Activated CD4-positive, alpha-beta T cell treated with anti-CD3 and anti-CD28 coated beads for 1 hour (primary cell): ENCODE results near the gene CHD1.
A peak's percentile ranks its signal among the peaks of the same experiment; 100 is the strongest.
"Not testable (repeated sequence)": the region's sequence is repeated elsewhere in the genome, so short reads cannot be mapped to it uniquely, and the experiment has no call there.

ENCODE experiments used
- DNase-seq: peaks from one replicate; pipeline ENCODE4 v3.0.0-alpha.2; 2020

CHD1 gene

GRCh38 chr5:98928873-98929709 lies at the start of gene CHD1:
CHD1 (minus strand) TSS chr5:98929007; CDS start chr5:98926386, 2,621 bp downstream.
- DNase-seq = peak; percentile 93

GRCh38 chr5:98978528-98978927 lies 49.7 kb upstream of the CHD1 start:
- DNase-seq = no peak

GRCh38 chr5:98977723-98978122 lies 48.9 kb upstream of the CHD1 start:
- no peak for DNase-seq

- DNase-seq = no peak
Observed at GRCh38 chr5:98975682-98976407, 47.0 kb upstream of the CHD1 start.

GRCh38 chr5:98975223-98975622 lies 46.4 kb upstream of the CHD1 start:
- DNase-seq = no peak

GRCh38 chr5:98969400-98969799 lies 40.6 kb upstream of the CHD1 start:
- DNase-seq = no peak

GRCh38 chr5:98968056-98968564 lies 39.3 kb upstream of the CHD1 start:
- DNase-seq = no peak

- no peak for DNase-seq
Observed at GRCh38 chr5:98965226-98965625, 36.4 kb upstream of the CHD1 start.

- no peak for DNase-seq
Observed at GRCh38 chr5:98964621-98965020, 35.8 kb upstream of the CHD1 start.

GRCh38 chr5:98963019-98963418 lies 34.2 kb upstream of the CHD1 start:
- no peak for DNase-seq

GRCh38 chr5:98962587-98962986 lies 33.8 kb upstream of the CHD1 start:
- DNase-seq = no peak

- no peak for DNase-seq
Observed at GRCh38 chr5:98961665-98962344, 33.0 kb upstream of the CHD1 start.

- DNase-seq = no peak
Observed at GRCh38 chr5:98957307-98957706, 28.5 kb upstream of the CHD1 start.

- DNase-seq = not testable (repeated sequence)
Observed at GRCh38 chr5:98955888-98956287, 27.1 kb upstream of the CHD1 start.

- not testable (repeated sequence) for DNase-seq
Observed at GRCh38 chr5:98955471-98955870, 26.7 kb upstream of the CHD1 start.

GRCh38 chr5:98954392-98955028 lies 25.7 kb upstream of the CHD1 start:
- DNase-seq = no peak

GRCh38 chr5:98942847-98943246 lies 14.0 kb upstream of the CHD1 start:
- no peak for DNase-seq

GRCh38 chr5:98941131-98941883 lies 12.5 kb upstream of the CHD1 start:
- DNase-seq = no peak

GRCh38 chr5:98940581-98940980 lies 11.8 kb upstream of the CHD1 start:
- no peak for DNase-seq

GRCh38 chr5:98938464-98938863 lies 9.7 kb upstream of the CHD1 start:
- no peak for DNase-seq

- DNase-seq = no peak
Observed at GRCh38 chr5:98936948-98937715, 8.3 kb upstream of the CHD1 start.
